ENCODE results near the gene SLC39A1.

DNA sequence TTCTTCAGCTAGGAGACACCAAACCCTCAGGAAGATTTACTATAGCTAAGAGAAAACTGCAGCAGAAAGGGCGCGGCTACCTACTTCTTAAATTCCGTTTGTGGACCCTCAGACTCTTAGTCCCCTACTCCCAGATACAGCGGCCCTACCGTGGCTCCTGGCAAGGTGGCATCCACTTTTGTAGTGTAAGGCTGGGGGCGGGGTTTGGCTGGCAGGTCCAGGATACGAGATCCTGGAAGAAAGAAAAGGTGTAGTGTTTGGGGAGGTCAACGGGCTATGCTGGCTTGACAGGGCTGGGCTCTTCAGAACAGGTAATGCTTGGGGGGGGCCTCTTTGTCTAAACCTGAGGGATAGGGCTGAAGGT lies 4.6 kb upstream of the SLC39A1 start:
- TF ChIP-seq, protein P1, sequence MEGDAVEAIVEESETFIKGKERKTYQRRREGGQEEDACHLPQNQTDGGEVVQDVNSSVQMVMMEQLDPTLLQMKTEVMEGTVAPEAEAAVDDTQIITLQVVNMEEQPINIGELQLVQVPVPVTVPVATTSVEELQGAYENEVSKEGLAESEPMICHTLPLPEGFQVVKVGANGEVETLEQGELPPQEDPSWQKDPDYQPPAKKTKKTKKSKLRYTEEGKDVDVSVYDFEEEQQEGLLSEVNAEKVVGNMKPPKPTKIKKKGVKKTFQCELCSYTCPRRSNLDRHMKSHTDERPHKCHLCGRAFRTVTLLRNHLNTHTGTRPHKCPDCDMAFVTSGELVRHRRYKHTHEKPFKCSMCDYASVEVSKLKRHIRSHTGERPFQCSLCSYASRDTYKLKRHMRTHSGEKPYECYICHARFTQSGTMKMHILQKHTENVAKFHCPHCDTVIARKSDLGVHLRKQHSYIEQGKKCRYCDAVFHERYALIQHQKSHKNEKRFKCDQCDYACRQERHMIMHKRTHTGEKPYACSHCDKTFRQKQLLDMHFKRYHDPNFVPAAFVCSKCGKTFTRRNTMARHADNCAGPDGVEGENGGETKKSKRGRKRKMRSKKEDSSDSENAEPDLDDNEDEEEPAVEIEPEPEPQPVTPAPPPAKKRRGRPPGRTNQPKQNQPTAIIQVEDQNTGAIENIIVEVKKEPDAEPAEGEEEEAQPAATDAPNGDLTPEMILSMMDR (IDR thresholded peaks at IDR 0.05): no peak
- TF ChIP-seq, protein P2, sequence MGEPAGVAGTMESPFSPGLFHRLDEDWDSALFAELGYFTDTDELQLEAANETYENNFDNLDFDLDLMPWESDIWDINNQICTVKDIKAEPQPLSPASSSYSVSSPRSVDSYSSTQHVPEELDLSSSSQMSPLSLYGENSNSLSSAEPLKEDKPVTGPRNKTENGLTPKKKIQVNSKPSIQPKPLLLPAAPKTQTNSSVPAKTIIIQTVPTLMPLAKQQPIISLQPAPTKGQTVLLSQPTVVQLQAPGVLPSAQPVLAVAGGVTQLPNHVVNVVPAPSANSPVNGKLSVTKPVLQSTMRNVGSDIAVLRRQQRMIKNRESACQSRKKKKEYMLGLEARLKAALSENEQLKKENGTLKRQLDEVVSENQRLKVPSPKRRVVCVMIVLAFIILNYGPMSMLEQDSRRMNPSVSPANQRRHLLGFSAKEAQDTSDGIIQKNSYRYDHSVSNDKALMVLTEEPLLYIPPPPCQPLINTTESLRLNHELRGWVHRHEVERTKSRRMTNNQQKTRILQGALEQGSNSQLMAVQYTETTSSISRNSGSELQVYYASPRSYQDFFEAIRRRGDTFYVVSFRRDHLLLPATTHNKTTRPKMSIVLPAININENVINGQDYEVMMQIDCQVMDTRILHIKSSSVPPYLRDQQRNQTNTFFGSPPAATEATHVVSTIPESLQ (CRISPR knock-in tag; IDR thresholded peaks at IDR 0.05): no peak
- TF ChIP-seq CBFB (CRISPR knock-in tag; IDR thresholded peaks at IDR 0.05; ENCODE audit: low read depth): no peak
- TF ChIP-seq, protein P3, sequence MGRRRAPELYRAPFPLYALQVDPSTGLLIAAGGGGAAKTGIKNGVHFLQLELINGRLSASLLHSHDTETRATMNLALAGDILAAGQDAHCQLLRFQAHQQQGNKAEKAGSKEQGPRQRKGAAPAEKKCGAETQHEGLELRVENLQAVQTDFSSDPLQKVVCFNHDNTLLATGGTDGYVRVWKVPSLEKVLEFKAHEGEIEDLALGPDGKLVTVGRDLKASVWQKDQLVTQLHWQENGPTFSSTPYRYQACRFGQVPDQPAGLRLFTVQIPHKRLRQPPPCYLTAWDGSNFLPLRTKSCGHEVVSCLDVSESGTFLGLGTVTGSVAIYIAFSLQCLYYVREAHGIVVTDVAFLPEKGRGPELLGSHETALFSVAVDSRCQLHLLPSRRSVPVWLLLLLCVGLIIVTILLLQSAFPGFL (CRISPR knock-in tag; IDR thresholded peaks at IDR 0.05; ENCODE audit: borderline replicate concordance): no peak
- TF ChIP-seq ETV6 (CRISPR knock-in tag; IDR thresholded peaks at IDR 0.05): no peak
- TF ChIP-seq TEAD4 (CRISPR knock-in tag; IDR thresholded peaks at IDR 0.05): no peak
- no peak for TF ChIP-seq SP1 (CRISPR knock-in tag; conservative IDR thresholded peaks at IDR 0.05)
- no peak for TF ChIP-seq ZNF121 (CRISPR knock-in tag; IDR thresholded peaks at IDR 0.05)
- TF ChIP-seq, protein P4, sequence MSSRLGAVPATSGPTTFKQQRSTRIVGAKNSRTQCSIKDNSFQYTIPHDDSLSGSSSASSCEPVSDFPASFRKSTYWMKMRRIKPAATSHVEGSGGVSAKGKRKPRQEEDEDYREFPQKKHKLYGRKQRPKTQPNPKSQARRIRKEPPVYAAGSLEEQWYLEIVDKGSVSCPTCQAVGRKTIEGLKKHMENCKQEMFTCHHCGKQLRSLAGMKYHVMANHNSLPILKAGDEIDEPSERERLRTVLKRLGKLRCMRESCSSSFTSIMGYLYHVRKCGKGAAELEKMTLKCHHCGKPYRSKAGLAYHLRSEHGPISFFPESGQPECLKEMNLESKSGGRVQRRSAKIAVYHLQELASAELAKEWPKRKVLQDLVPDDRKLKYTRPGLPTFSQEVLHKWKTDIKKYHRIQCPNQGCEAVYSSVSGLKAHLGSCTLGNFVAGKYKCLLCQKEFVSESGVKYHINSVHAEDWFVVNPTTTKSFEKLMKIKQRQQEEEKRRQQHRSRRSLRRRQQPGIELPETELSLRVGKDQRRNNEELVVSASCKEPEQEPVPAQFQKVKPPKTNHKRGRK (CRISPR knock-in tag; IDR thresholded peaks at IDR 0.05; ENCODE audit: borderline replicate concordance): no peak
- no peak for TF ChIP-seq IRF2 (CRISPR knock-in tag; IDR thresholded peaks at IDR 0.05; ENCODE audit: borderline replicate concordance, low read depth)
- TF ChIP-seq, protein P5, sequence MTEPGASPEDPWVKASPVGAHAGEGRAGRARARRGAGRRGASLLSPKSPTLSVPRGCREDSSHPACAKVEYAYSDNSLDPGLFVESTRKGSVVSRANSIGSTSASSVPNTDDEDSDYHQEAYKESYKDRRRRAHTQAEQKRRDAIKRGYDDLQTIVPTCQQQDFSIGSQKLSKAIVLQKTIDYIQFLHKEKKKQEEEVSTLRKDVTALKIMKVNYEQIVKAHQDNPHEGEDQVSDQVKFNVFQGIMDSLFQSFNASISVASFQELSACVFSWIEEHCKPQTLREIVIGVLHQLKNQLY (CRISPR knock-in tag; IDR thresholded peaks at IDR 0.05): no peak
